NCI-H2107 treated with DMSO at 0.1 percent for 48 hours (cell line): Measurements from ENCODE around the gene AP1AR.

Source experiments
- DNase-seq: peaks from one replicate; lab custom pipeline; 2025; ENCODE audit not compliant: unreplicated experiment; lab: John Stamatoyannopoulos, UW

The AP1AR gene

GRCh38 chr4:112309263-112309791 lies 77.7 kb downstream of the AP1AR start:
- peak; percentile 36 for DNase-seq

GRCh38 chr4:112311516-112311915 lies 79.9 kb downstream of the AP1AR start:
- no peak for DNase-seq

- no peak for DNase-seq
These were observed 81.1 kb downstream of the AP1AR start for GRCh38 chr4:112312610-112313239.

- DNase-seq = no peak
These were observed 83.9 kb downstream of the AP1AR start for GRCh38 chr4:112315446-112315845.

GRCh38 chr4:112316360-112316759 lies 84.8 kb downstream of the AP1AR start:
- no peak for DNase-seq

- DNase-seq = no peak
These were observed 86.9 kb downstream of the AP1AR start for GRCh38 chr4:112318239-112319142.
